ENCODE data around the gene ARL6IP4.

The ARL6IP4 gene

DNA sequence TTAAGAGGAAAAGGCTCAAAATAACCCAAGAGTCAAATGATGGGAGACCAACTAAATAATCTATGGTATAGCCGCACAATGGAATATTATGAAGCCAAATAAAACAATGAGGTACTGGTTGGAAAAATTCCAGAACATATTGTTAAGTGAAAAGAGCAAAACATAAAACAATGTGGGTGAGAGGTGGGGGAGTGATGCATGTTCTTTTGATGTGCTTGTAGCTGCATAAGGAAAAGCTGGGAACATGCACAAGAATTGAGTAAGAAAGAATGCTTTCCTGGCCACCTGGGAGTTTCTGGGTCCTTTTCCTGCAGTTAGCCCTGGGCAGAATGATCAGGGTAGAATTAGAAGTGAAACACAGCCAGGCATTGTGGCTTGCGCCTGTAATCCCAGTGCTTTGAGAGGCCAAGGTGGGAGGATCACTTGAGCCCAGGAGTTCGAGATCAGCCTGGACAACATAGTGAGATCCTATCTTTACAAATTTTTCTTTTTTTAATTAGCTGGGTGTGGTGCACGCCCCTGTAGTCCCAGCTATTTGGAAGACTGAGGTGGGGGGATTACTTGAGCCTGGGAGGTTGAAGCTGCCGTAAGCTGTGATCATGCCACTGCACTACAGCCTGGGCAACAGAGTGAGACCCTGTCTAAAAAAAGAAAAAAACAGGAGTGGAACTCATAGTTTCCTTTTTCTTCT lies 22.1 kb upstream of the ARL6IP4 start:
- TF ChIP-seq, protein P1, sequence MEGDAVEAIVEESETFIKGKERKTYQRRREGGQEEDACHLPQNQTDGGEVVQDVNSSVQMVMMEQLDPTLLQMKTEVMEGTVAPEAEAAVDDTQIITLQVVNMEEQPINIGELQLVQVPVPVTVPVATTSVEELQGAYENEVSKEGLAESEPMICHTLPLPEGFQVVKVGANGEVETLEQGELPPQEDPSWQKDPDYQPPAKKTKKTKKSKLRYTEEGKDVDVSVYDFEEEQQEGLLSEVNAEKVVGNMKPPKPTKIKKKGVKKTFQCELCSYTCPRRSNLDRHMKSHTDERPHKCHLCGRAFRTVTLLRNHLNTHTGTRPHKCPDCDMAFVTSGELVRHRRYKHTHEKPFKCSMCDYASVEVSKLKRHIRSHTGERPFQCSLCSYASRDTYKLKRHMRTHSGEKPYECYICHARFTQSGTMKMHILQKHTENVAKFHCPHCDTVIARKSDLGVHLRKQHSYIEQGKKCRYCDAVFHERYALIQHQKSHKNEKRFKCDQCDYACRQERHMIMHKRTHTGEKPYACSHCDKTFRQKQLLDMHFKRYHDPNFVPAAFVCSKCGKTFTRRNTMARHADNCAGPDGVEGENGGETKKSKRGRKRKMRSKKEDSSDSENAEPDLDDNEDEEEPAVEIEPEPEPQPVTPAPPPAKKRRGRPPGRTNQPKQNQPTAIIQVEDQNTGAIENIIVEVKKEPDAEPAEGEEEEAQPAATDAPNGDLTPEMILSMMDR (IDR thresholded peaks at IDR 0.05; ENCODE audit: low read depth, low read length): no peak
- peak; percentile 93 to 97 for DNase-seq (ENCODE audit: low read depth in 2 of 2)
- H3K4me3 ChIP-seq (replicated peaks in 1 of 2; ENCODE audit: low read depth in 2 of 2, low read length in 2 of 2): no peak overlapping the region

DNA sequence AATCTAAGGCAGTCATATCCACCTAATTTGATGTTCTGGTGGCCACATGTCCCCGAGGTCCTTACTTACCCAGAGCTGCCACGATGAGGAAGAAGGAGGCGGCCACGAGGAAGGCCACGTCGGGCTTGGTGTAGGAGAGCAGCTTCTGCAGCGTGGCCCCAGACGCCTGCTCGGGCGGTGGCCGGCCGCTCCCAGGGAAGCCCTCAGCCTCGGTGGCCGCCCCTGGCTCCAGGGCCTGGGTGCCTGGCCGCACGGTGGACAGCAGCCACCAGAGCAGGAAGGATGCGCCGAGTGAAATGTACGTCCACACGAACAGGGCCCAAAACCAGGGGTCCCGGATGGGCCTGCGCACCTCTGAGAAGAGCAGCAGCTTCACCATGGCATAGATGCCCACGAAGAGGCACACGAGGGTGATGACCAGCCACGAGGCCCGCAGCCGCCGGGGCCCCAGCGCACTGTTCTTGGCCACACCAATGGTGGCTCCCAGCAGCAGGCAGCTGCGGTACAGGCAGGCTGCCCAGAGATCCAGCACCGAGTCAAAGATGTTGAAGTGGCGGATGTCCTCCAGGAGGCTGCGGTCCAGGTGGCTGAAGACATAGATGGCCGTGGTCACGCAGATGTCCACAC lies 20.8 kb upstream of the ARL6IP4 start:
- no peak overlapping the region for H3K4me3 ChIP-seq (replicated peaks in 1 of 2; ENCODE audit: low read depth in 2 of 2, low read length in 2 of 2)
- TF ChIP-seq, protein P1 (IDR thresholded peaks at IDR 0.05; ENCODE audit: low read depth, low read length): no peak
- no peak for DNase-seq (ENCODE audit: low read depth in 2 of 2)

DNA sequence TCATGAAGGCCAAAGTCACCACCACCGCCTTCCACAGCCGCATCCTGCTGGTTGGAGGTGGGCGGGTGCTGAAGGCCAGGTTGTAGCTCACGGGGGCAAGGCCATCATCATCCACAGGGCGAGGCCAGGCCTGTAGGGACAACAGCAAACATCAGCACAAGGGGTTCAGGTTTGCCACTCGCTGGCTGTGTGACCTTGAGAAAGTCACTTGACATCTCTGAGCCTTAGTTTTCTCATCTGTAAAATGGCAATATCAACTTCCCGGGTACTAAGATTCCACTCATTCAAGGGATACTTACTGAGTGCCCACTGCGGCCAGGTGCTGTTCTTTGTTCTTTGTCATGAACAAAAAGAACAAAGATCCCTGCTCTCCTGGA lies 20.3 kb upstream of the ARL6IP4 start:
- TF ChIP-seq, protein P1 (IDR thresholded peaks at IDR 0.05; ENCODE audit: low read depth, low read length): no peak
- H3K4me3 ChIP-seq (replicated peaks in 1 of 2; ENCODE audit: low read depth in 2 of 2, low read length in 2 of 2): no peak overlapping the region
- no peak for DNase-seq (ENCODE audit: low read depth in 2 of 2)

DNA sequence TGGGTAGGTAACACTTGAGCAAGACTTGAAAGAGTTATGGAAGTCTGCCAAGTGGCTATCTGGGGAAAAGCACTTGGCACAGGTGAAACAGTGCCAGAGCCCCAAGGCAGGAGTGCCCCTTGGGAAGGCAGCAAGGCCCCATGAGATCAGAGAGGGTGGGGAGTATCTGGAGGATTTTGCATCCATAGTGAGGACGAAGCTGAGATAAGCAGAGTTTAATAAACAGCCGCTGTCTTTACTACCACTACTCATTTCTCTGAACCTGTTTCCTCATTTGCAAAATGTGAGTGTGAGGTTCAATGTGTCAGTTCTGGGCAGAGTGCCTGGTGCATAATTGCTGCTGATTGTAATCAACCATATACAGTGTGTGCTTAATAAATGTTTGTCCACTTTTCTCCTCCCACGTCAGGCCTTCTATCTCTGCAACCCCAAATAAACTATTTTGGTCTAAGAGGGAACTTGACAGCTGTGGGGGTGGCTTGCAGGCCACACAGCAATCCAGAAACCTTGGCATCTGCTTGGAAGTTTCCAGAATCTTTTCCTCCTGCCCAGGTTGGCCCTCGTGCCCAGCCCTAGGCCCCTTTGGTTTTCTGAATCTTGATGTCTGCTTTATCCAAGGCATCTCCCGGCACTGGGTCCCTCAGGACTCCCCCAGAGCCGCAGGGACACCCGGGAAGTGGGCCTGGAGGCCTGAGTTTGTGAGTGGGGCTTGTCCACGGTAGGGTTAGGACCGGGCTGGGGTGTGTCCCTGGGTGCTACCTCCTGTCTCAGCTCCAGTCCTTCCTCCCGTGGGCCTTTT lies 18.8 kb upstream of the ARL6IP4 start:
- DNase-seq (ENCODE audit: low read depth in 2 of 2): peak in 1 of 2 donors; percentile 55
- TF ChIP-seq, protein P1 (IDR thresholded peaks at IDR 0.05; ENCODE audit: low read depth, low read length): no peak
- H3K4me3 ChIP-seq (replicated peaks in 1 of 2; ENCODE audit: low read depth in 2 of 2, low read length in 2 of 2): no peak overlapping the region

DNA sequence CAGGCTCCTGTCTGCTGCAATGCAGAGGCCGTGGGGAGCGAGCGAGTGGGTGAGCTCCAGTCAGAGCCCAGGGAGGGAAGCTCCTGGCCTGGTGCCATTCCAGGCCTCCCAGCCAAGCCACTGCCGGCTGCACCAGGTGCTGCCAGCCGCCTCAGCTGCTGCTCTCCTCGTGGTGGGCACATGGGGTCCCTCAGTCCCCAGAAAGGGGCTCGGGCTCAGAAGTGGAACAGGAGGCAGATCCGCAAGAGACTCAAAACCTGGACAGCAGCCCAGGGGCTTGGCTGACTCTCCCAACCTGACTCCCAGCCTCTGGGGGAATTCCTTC lies 16.6 kb upstream of the ARL6IP4 start:
- DNase-seq (ENCODE audit: low read depth in 2 of 2): peak in 1 of 2 donors; percentile 66
- H3K4me3 ChIP-seq (replicated peaks in 1 of 2; ENCODE audit: low read depth in 2 of 2, low read length in 2 of 2): no peak overlapping the region

DNA sequence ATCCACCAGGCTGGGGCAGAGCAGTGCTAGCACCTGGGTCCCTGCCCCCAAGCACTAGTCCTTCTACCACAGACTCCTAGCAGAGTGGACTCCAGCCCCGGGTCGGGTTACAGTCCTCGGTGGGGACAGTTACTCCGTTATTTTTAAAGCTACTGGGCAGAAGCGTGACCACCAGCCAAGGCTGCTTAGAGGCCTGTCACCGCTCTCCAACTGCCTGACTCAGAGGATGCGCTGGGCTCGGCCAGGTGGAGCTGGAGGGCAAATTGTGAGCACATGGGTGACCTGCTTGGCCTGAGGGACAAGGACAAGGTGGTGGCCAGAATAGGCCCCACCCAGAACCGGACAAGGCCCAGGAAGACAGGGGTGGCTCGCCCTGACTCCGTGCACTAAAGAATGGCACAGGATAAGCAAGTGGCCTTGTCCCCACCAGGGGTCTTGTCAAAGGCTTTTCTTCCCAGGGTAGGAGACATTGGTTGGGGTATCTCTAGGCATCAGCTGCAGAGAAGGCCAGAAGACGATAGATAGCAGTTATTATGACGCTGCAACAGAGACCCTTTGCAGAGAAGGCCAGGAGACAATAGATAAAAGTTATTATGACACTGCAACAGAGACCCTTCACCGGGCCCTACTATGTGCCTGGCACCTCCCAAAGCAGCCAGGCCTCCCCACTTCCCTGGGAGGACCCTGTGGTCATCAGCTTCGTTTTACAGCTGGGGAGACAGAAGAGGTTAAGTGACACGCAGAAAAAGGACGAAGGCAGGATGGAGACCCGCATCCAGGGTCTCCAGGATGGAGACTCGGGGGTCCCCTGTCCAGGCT lies 15.8 kb upstream of the ARL6IP4 start:
- DNase-seq (ENCODE audit: low read depth in 2 of 2): no peak
- H3K4me3 ChIP-seq (replicated peaks in 1 of 2; ENCODE audit: low read depth in 2 of 2, low read length in 2 of 2): peak overlapping the region; percentile 88 to 92
- TF ChIP-seq, protein P1 (IDR thresholded peaks at IDR 0.05; ENCODE audit: low read depth, low read length): no peak

More for the DNA sequence above, 16.6 kb upstream of the ARL6IP4 start:
- TF ChIP-seq, protein P1 (IDR thresholded peaks at IDR 0.05; ENCODE audit: low read depth, low read length): no peak
